HG03460 (cell line): Measurements from ENCODE around the gene IFI30.
A peak's percentile ranks its signal among the peaks of the same experiment; 100 is the strongest.

Source experiments
- ATAC-seq: cut with Tn5 transposase; IDR thresholded peaks from one replicate; pipeline ENCODE4 v1.9.1; 2021; ENCODE audit not compliant: unreplicated experiment

Gene IFI30

GRCh38 chr19:18173572-18174288, at the start of gene IFI30:
TSS of gene IFI30 (plus strand) at chr19:18173813. CDS start at chr19:18173842, 29 bp downstream.
- ATAC-seq = peak; percentile 40

GRCh38 chr19:18123819-18124218, 49.8 kb upstream of the IFI30 start:
- ATAC-seq = no peak

GRCh38 chr19:18126097-18126496, 47.5 kb upstream of the IFI30 start:
- ATAC-seq = no peak

GRCh38 chr19:18128044-18128443, 45.6 kb upstream of the IFI30 start:
- ATAC-seq = no peak

GRCh38 chr19:18128805-18129204, 44.8 kb upstream of the IFI30 start:
- no peak for ATAC-seq

- ATAC-seq = no peak
These were observed 42.9 kb upstream of the IFI30 start for GRCh38 chr19:18130523-18131242.

GRCh38 chr19:18131841-18132596, 41.6 kb upstream of the IFI30 start:
- no peak for ATAC-seq

GRCh38 chr19:18135712-18136584, 37.7 kb upstream of the IFI30 start:
- no peak for ATAC-seq

GRCh38 chr19:18137242-18137641, 36.4 kb upstream of the IFI30 start:
- no peak for ATAC-seq

- no peak for ATAC-seq
These were observed 35.8 kb upstream of the IFI30 start for GRCh38 chr19:18137657-18138339.

GRCh38 chr19:18140473-18140872, 33.1 kb upstream of the IFI30 start:
- no peak for ATAC-seq

GRCh38 chr19:18141031-18141430, 32.6 kb upstream of the IFI30 start:
- no peak for ATAC-seq

GRCh38 chr19:18143902-18144301, 29.7 kb upstream of the IFI30 start:
- ATAC-seq = no peak

GRCh38 chr19:18144361-18144760, 29.3 kb upstream of the IFI30 start:
- ATAC-seq = no peak

GRCh38 chr19:18144906-18145305, 28.7 kb upstream of the IFI30 start:
- ATAC-seq = no peak

GRCh38 chr19:18145391-18145999, 28.1 kb upstream of the IFI30 start:
- ATAC-seq = no peak

- ATAC-seq = no peak
These were observed 26.2 kb upstream of the IFI30 start for GRCh38 chr19:18147396-18147795.

- ATAC-seq = no peak
These were observed 24.0 kb upstream of the IFI30 start for GRCh38 chr19:18149596-18149975.

- ATAC-seq = no peak
These were observed 22.6 kb upstream of the IFI30 start for GRCh38 chr19:18150776-18151624.
